ENCODE data around the gene SHISAL1. TPM values are rescaled to one million over a fixed set of nuclear protein-coding genes. Genes with fewer than 3 reads are reported as not detected.

The SHISAL1 gene
- total and polyA plus RNA-seq, 10 donors = 0.10 to 0.47 (median 0.22) TPM

GRCh38 chr22:44245867-44246266, 66.9 kb downstream of the SHISAL1 start:
- no peak overlapping the region for H3K27ac ChIP-seq
- H3K36me3 ChIP-seq = no peaks in the 10 kb centered on the region
- no peaks in the 10 kb centered on the region for H3K4me1 ChIP-seq
- TF ChIP-seq CTCF (IDR thresholded peaks at IDR 0.05 in 8 of 11, conservative IDR thresholded peaks at IDR 0.05 in 3 of 11) (no peak), POLR2AphosphoS5 (IDR thresholded peaks at IDR 0.05) (no peak), POLR2A (IDR thresholded peaks at IDR 0.05) (no peak)
- 87 to 95% (median 90%) methylated on average over 8 of the region's 8 CpGs for WGBS, 5 donors
- H3K4me3 ChIP-seq = no peak overlapping the region
- intact Hi-C loops (cut with DNase I; ENCODE audit: low total_unique reads) = no loop called here
- H3K9me3 ChIP-seq = peaks cover 0 to 26% (median 19%) of the 10 kb centered on the region in 8 donors
- no peak for DNase-seq
- H3K27me3 ChIP-seq (replicated peaks in 1 of 7) = peaks cover 0 to 64% (median 0%) of the 10 kb centered on the region in 7 donors

- 87 to 94% (median 88%) methylated on average over 7 of the region's 7 CpGs for WGBS, 5 donors
- intact Hi-C loops (cut with DNase I; ENCODE audit: low total_unique reads) = no loop called here
Measured at GRCh38 chr22:44245438-44245837, 67.3 kb downstream of the SHISAL1 start.

GRCh38 chr22:44244265-44244822, 68.4 kb downstream of the SHISAL1 start:
- H3K36me3 ChIP-seq = no peaks in the 10 kb centered on the region
- WGBS, 5 donors = 85 to 89% (median 87%) methylated on average over 9 of the region's 9 CpGs
- H3K4me3 ChIP-seq = no peak overlapping the region
- H3K27ac ChIP-seq = no peak overlapping the region
- H3K4me1 ChIP-seq = no peaks in the 10 kb centered on the region
- DNase-seq = no peak
- TF ChIP-seq POLR2AphosphoS5 (IDR thresholded peaks at IDR 0.05) (no peak), POLR2A (IDR thresholded peaks at IDR 0.05) (no peak), CTCF (IDR thresholded peaks at IDR 0.05 in 8 of 11, conservative IDR thresholded peaks at IDR 0.05 in 3 of 11) (no peak)
- H3K27me3 ChIP-seq (replicated peaks in 1 of 7) = peaks cover 0 to 69% (median 0%) of the 10 kb centered on the region in 7 donors
- intact Hi-C loops (cut with DNase I; ENCODE audit: low total_unique reads) = no loop called here
- H3K9me3 ChIP-seq = peaks cover 0 to 10% (median 4%) of the 10 kb centered on the region in 8 donors

More at GRCh38 chr22:44245438-44245837, 67.3 kb downstream of the SHISAL1 start:
- H3K36me3 ChIP-seq = no peaks in the 10 kb centered on the region
- peaks cover 0 to 21% (median 15%) of the 10 kb centered on the region in 8 donors for H3K9me3 ChIP-seq
- no peak overlapping the region for H3K27ac ChIP-seq
- peaks cover 0 to 69% (median 0%) of the 10 kb centered on the region in 7 donors for H3K27me3 ChIP-seq (replicated peaks in 1 of 7)
- H3K4me3 ChIP-seq = no peak overlapping the region
- TF ChIP-seq POLR2AphosphoS5 (IDR thresholded peaks at IDR 0.05) = no peak
- TF ChIP-seq POLR2A (IDR thresholded peaks at IDR 0.05) = no peak
- no peak for TF ChIP-seq CTCF (IDR thresholded peaks at IDR 0.05 in 8 of 11, conservative IDR thresholded peaks at IDR 0.05 in 3 of 11)
- no peak for DNase-seq
- H3K4me1 ChIP-seq = no peaks in the 10 kb centered on the region

- Histone ChIP-seq H3K27me3 (replicated peaks in 1 of 7) (peaks cover 0 to 68% (median 0%) of the 10 kb centered on the region in 7 donors), H3K4me1 (no peaks in the 10 kb centered on the region), H3K27ac (no peak overlapping the region), H3K36me3 (no peaks in the 10 kb centered on the region), H3K9me3 (peaks cover 0 to 5% (median 0%) of the 10 kb centered on the region in 8 donors), H3K4me3 (no peak overlapping the region)
- WGBS, 5 donors = 75 to 79% (median 77%) methylated on average over 8 of the region's 8 CpGs
- no peak for DNase-seq
- intact Hi-C loops (cut with DNase I; ENCODE audit: low total_unique reads) = no loop called here
- no peak for TF ChIP-seq POLR2A (IDR thresholded peaks at IDR 0.05)
- TF ChIP-seq POLR2AphosphoS5 (IDR thresholded peaks at IDR 0.05) = no peak
- no peak for TF ChIP-seq CTCF (IDR thresholded peaks at IDR 0.05 in 8 of 11, conservative IDR thresholded peaks at IDR 0.05 in 3 of 11)
Measured at GRCh38 chr22:44243761-44244160, 69.0 kb downstream of the SHISAL1 start.
